ENCODE data around the gene ACTL8.

DNA sequence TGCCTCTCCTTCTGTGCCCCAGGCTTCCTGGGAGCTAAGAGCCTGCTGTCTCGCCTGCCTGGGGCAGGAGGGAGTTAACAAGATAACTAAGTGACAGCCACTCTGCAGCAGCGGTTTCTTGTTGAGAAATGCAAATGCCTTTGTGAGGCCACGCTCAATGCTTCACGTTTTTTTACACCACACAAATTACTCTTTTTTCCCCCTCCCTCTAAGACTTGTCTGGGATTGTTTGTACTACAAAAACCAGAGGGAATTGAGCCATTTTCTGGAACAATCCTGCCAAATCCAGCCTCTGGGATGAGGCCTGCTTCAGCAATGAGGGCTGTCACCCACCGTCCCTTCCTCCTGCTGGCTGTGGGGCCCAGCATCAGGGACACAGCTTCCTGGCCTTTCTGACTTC is 119.6 kb downstream of the ACTL8 start:
- TF ChIP-seq, protein P1, sequence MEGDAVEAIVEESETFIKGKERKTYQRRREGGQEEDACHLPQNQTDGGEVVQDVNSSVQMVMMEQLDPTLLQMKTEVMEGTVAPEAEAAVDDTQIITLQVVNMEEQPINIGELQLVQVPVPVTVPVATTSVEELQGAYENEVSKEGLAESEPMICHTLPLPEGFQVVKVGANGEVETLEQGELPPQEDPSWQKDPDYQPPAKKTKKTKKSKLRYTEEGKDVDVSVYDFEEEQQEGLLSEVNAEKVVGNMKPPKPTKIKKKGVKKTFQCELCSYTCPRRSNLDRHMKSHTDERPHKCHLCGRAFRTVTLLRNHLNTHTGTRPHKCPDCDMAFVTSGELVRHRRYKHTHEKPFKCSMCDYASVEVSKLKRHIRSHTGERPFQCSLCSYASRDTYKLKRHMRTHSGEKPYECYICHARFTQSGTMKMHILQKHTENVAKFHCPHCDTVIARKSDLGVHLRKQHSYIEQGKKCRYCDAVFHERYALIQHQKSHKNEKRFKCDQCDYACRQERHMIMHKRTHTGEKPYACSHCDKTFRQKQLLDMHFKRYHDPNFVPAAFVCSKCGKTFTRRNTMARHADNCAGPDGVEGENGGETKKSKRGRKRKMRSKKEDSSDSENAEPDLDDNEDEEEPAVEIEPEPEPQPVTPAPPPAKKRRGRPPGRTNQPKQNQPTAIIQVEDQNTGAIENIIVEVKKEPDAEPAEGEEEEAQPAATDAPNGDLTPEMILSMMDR (IDR thresholded peaks at IDR 0.05): no peak
- TF ChIP-seq POLR2A (IDR thresholded peaks at IDR 0.05): no peak

Measured in heart left ventricle (tissue), 13 donors.